NB4 (cell line): ENCODE data around the gene MACC1.

Experiments
- TF ChIP-seq, protein P1 (sequence below): IDR thresholded peaks from 2 replicates; pipeline ENCODE4 v1.6.1; 2011; ENCODE audit warnings: low read depth, low read length
- TF ChIP-seq, protein P2 (sequence below): IDR thresholded peaks from one replicate; pipeline ENCODE4 v1.5.1; 2012; ENCODE audit warnings: low read depth, low read length

DNA sequence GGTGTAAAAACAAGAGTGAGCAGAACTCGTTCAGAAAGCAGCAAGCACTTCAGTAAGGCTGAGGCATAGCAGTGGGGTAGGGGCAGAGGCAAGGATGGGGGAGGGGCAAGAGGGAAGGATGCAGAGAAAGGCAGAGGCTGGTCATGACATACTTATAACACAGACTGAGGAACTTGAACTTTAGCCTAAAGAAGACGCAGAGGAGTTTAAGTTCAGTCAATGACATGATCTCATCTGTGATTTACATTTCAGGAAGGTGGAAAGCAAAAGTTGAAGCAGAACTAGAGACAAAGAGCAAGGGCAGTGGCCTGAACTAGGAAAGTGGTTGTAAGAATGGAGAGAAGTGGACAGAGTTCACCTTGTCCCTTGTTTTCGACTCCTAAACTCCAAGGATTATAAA, 15.8 kb downstream of the MACC1 start:
- TF ChIP-seq, protein P1, sequence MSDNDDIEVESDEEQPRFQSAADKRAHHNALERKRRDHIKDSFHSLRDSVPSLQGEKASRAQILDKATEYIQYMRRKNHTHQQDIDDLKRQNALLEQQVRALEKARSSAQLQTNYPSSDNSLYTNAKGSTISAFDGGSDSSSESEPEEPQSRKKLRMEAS = no peak
- TF ChIP-seq, protein P2, sequence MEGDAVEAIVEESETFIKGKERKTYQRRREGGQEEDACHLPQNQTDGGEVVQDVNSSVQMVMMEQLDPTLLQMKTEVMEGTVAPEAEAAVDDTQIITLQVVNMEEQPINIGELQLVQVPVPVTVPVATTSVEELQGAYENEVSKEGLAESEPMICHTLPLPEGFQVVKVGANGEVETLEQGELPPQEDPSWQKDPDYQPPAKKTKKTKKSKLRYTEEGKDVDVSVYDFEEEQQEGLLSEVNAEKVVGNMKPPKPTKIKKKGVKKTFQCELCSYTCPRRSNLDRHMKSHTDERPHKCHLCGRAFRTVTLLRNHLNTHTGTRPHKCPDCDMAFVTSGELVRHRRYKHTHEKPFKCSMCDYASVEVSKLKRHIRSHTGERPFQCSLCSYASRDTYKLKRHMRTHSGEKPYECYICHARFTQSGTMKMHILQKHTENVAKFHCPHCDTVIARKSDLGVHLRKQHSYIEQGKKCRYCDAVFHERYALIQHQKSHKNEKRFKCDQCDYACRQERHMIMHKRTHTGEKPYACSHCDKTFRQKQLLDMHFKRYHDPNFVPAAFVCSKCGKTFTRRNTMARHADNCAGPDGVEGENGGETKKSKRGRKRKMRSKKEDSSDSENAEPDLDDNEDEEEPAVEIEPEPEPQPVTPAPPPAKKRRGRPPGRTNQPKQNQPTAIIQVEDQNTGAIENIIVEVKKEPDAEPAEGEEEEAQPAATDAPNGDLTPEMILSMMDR = no peak
